Measurements from ENCODE around the gene KCNQ5.

The KCNQ5 gene

GRCh38 chr6:72826037-72826436 lies 204.2 kb downstream of the KCNQ5 start:
- TF ChIP-seq CTCF (conservative IDR thresholded peaks at IDR 0.05; ENCODE audit: low read length), result no peak
- no peak overlapping the region for H3K4me3 ChIP-seq (ENCODE audit: low read length)
- no peak for DNase-seq (ENCODE audit: low read depth)

- no peak for TF ChIP-seq CTCF (conservative IDR thresholded peaks at IDR 0.05; ENCODE audit: low read length)
- peak; percentile 72 for DNase-seq (ENCODE audit: low read depth)
Measured at GRCh38 chr6:72826744-72827438, 205.0 kb downstream of the KCNQ5 start.

GRCh38 chr6:72828904-72829303 lies 207.0 kb downstream of the KCNQ5 start:
- H3K4me3 ChIP-seq (ENCODE audit: low read length), result no peak overlapping the region
- TF ChIP-seq CTCF (conservative IDR thresholded peaks at IDR 0.05; ENCODE audit: low read length), result no peak
- DNase-seq (ENCODE audit: low read depth), result no peak

More at GRCh38 chr6:72826744-72827438, 205.0 kb downstream of the KCNQ5 start:
- H3K4me3 ChIP-seq (ENCODE audit: low read length), result no peak overlapping the region

- no peak for TF ChIP-seq CTCF (conservative IDR thresholded peaks at IDR 0.05; ENCODE audit: low read length)
- H3K4me3 ChIP-seq (ENCODE audit: low read length), result no peak overlapping the region
- peak; percentile 65 for DNase-seq (ENCODE audit: low read depth)
Measured at GRCh38 chr6:72832271-72832670, 210.4 kb downstream of the KCNQ5 start.

GRCh38 chr6:72835749-72836148 lies 213.9 kb downstream of the KCNQ5 start:
- DNase-seq (ENCODE audit: low read depth), result no peak
- TF ChIP-seq CTCF (conservative IDR thresholded peaks at IDR 0.05; ENCODE audit: low read length), result no peak
- no peak overlapping the region for H3K4me3 ChIP-seq (ENCODE audit: low read length)

GRCh38 chr6:72836971-72837370 lies 215.1 kb downstream of the KCNQ5 start:
- no peak overlapping the region for H3K4me3 ChIP-seq (ENCODE audit: low read length)
- TF ChIP-seq CTCF (conservative IDR thresholded peaks at IDR 0.05; ENCODE audit: low read length), result no peak
- no peak for DNase-seq (ENCODE audit: low read depth)

- no peak overlapping the region for H3K4me3 ChIP-seq (ENCODE audit: low read length)
- no peak for DNase-seq (ENCODE audit: low read depth)
- no peak for TF ChIP-seq CTCF (conservative IDR thresholded peaks at IDR 0.05; ENCODE audit: low read length)
Measured at GRCh38 chr6:72841195-72841594, 219.3 kb downstream of the KCNQ5 start.
